K562 (cell line): ENCODE measurements around the gene ACOX1. TPM values are rescaled to one million over a fixed set of nuclear protein-coding genes. Genes with fewer than 3 reads are reported as not detected.

Experiments
- ATAC-seq: fragments of 200-7000 bp; cut with Tn5 transposase; 3 replicates; pipeline ENCODE4 v1.9.1; 2020; ENCODE audit warnings: moderate library complexity
- BruUV-seq: library from RNA; stranded (reverse); fragments of 400-500 nt; replicated peaks from 2 replicates; lab custom pipeline; 2021; lab: Mats Ljungman, UMichigan
- CTCF ChIA-PET: fragments of 300-600 bp; formaldehyde crosslinking; extraction: SDS; loops from one replicate; lab custom pipeline; 2021; ENCODE audit warnings: low intra/inter-chr PET ratio; lab: Yijun Ruan, JAX
- POLR2A ChIA-PET: fragments of 300-600, 350-650 bp; sonication (Branson Sonifier 250); formaldehyde crosslinking; extraction: SDS; loops from one replicate; lab custom pipeline; 2021; ENCODE audit warnings: antibody characterized with exemption, inconsistent platforms; lab: Yijun Ruan, JAX
- DNase-seq, 4 experiments: peaks; one replicate each; pipeline versions ENCODE4 v3.0.0 to v3.0.0-alpha.2; 2011 to 2018; ENCODE audit warnings: low spot score in 3 of 4, mixed read lengths in 3 of 4; ENCODE audit errors: extremely low read depth in 1 of 4
- FAIRE-seq: peaks from 2 replicates; lab custom pipeline; 2011; peaks lifted over from hg19 to GRCh38; lab: Jason Lieb, UNC
- H2AFZ ChIP-seq: 2 replicates; pipeline ENCODE4 v1.6.0; 2011; ENCODE audit warnings: low read depth, low read length, control low read depth, inconsistent platforms
- H3K27ac ChIP-seq: fragments of 200-600 bp; 3 replicates; pipeline ENCODE4 v1.8.0; 2011; ENCODE audit warnings: low read depth, mild to moderate bottlenecking, control low read depth, inconsistent platforms, low read length, moderate library complexity, mixed read lengths; ENCODE audit errors: extremely low read depth
- H3K27me3 ChIP-seq, 2 experiments: fragments of 300-600 bp in 1 of 2; 2 replicates in 1 of 2; 3 replicates in 1 of 2; pipeline versions ENCODE4 v1.6.0 to v1.8.0; 2011; ENCODE audit warnings: inconsistent platforms in 2 of 2, low read length in 2 of 2, mild to moderate bottlenecking in 1 of 2, mixed read lengths in 1 of 2, moderate library complexity in 1 of 2; ENCODE audit not compliant: control insufficient read depth in 2 of 2, insufficient read depth in 2 of 2
- H3K36me3 ChIP-seq: fragments of 300-600 bp; 3 replicates; pipeline ENCODE4 v1.8.0; 2011; ENCODE audit warnings: mild to moderate bottlenecking, low read length, inconsistent platforms; ENCODE audit not compliant: control insufficient read depth, insufficient read depth
- H3K4me1 ChIP-seq, 2 experiments: fragments of 200-600 bp in 1 of 2; replicated peaks in 1 of 2; 2 replicates in 1 of 2; 3 replicates in 1 of 2; pipeline versions ENCODE4 v1.5.1 to v1.8.0; 2011; ENCODE audit warnings: inconsistent platforms in 2 of 2, low read length in 2 of 2, mild to moderate bottlenecking in 1 of 2, mixed read lengths in 1 of 2, moderate library complexity in 1 of 2; ENCODE audit not compliant: control insufficient read depth in 2 of 2, insufficient read depth in 2 of 2
- H3K4me2 ChIP-seq: 2 replicates; pipeline ENCODE4 v1.6.1; 2011; ENCODE audit warnings: low read length, control low read depth, inconsistent platforms, mixed read lengths; ENCODE audit not compliant: insufficient read depth
- H3K4me3 ChIP-seq: fragments of 200-600 bp; sonication (generic), shearing (Covaris generic); 2 replicates; pipeline ENCODE4 v1.5.1; 2016; ENCODE audit warnings: control low read depth, inconsistent platforms
- H3K79me2 ChIP-seq: fragments of 200-600 bp; 3 replicates; pipeline ENCODE4 v1.8.0; 2011; ENCODE audit warnings: low read length, inconsistent platforms; ENCODE audit not compliant: control insufficient read depth, insufficient read depth
- H3K9ac ChIP-seq, 2 experiments: 2 replicates each; pipeline versions ENCODE4 v1.6.0 to v1.6.1; 2011; ENCODE audit warnings: low read depth in 2 of 2, low read length in 2 of 2, control low read depth in 1 of 2, inconsistent platforms in 1 of 2, mild to moderate bottlenecking in 1 of 2, mixed read lengths in 1 of 2; ENCODE audit not compliant: insufficient read depth in 1 of 2
- H3K9me1 ChIP-seq: one replicate; pipeline ENCODE4 v1.6.0; 2011; ENCODE audit warnings: inconsistent platforms, mild to moderate bottlenecking, low read length, moderate library complexity; ENCODE audit not compliant: control insufficient read depth, insufficient read depth
- H3K9me3 ChIP-seq: replicated peaks from 2 replicates; pipeline ENCODE4 v1.5.1; 2011; ENCODE audit warnings: low read depth, low read length, inconsistent platforms; ENCODE audit not compliant: control insufficient read depth, insufficient read depth
- H4K20me1 ChIP-seq: replicated peaks from 2 replicates; pipeline ENCODE4 v1.6.1; 2011; ENCODE audit warnings: low read length, inconsistent platforms, mixed read lengths; ENCODE audit not compliant: control insufficient read depth, insufficient read depth
- CTCF ChIP-seq, 3 experiments: IDR thresholded peaks in 2 of 3; conservative IDR thresholded peaks in 1 of 3; 2 replicates each; pipeline ENCODE4 v1.5.1; 2011 to 2012; ENCODE audit warnings: low read length in 3 of 3, mild to moderate bottlenecking in 3 of 3, control low read depth in 2 of 3, improper control_type of control experiment in 1 of 3, inconsistent platforms in 1 of 3, low read depth in 1 of 3, mixed read lengths in 1 of 3, moderate library complexity in 1 of 3; ENCODE audit not compliant: insufficient read depth in 2 of 3
- ETV1 ChIP-seq: fragments of 450-650 bp; conservative IDR thresholded peaks from 2 replicates; pipeline ENCODE4 v1.6.1; 2016; ENCODE audit warnings: missing genetic modification characterization, control low read depth, low read depth, missing compliant biosample characterization
- KLF16 ChIP-seq: IDR thresholded peaks from 2 replicates; pipeline ENCODE4 v1.6.1; 2016; ENCODE audit warnings: antibody characterized with exemption
- NR2F6 ChIP-seq: fragments of 450-650 bp; formaldehyde crosslinking; IDR thresholded peaks from 2 replicates; pipeline ENCODE4 v1.4.0; 2020; ENCODE audit warnings: mild to moderate bottlenecking
- RAD21 ChIP-seq, 2 experiments: fragments of 250-450 bp in 1 of 2; fragments of 450-650 bp in 1 of 2; sonication (Bioruptor Pico) in 1 of 2; formaldehyde crosslinking in 1 of 2; IDR thresholded peaks in 1 of 2; conservative IDR thresholded peaks in 1 of 2; 2 replicates each; pipeline versions ENCODE4 v1.4.0 to v1.8.0; 2020 to 2022; ENCODE audit warnings: mild to moderate bottlenecking in 2 of 2, moderate library complexity in 1 of 2
- SMC3 ChIP-seq: conservative IDR thresholded peaks from 2 replicates; pipeline ENCODE4 v1.6.1; 2011; ENCODE audit warnings: low read depth, low read length, improper control_type of control experiment; ENCODE audit not compliant: insufficient read depth
- SPI1 ChIP-seq: IDR thresholded peaks from 2 replicates; pipeline ENCODE4 v1.6.1; 2011; ENCODE audit warnings: low read depth, low read length, control low read depth, borderline replicate concordance
- USF1 ChIP-seq: sonication (generic); formaldehyde crosslinking; IDR thresholded peaks from 2 replicates; pipeline ENCODE4 v1.9.0; 2022; ENCODE audit warnings: mild to moderate bottlenecking, missing genetic modification reagents
- ZZZ3 ChIP-seq: fragments of 450-650 bp; IDR thresholded peaks from 2 replicates; pipeline ENCODE4 v1.6.1; 2016; ENCODE audit warnings: antibody characterized with exemption, mild to moderate bottlenecking, moderate library complexity
- WGBS: fragments of 100-300 bp; shearing (Covaris generic); methylation state at CpG from one replicate; pipeline ENCODE4 v1.1.6; 2016; ENCODE audit warnings: low coverage, mixed read lengths; ENCODE audit not compliant: insufficient coverage; ENCODE audit errors: missing lambda C conversion rate; 5-methylcytosine and 5-hydroxymethylcytosine counted together
- in situ Hi-C: fragments of 300-500 bp; cut with MboI; formaldehyde crosslinking; loops from 4 replicates; pipeline ENCODE4 v1.15.0; 2018; ENCODE audit warnings: inconsistent platforms, mixed read lengths
- intact Hi-C: fragments of 100-400 bp; cut with micrococcal nuclease; formaldehyde crosslinking; loops from 2 replicates; pipeline ENCODE4 v1.14.2; 2022
- polyA plus RNA-seq, 8 experiments: library from polyadenylated mRNA; depleted of rRNA in 4 of 8; stranded (reverse) in 5 of 8; unstranded in 3 of 8; fragments of >200 nt; fragmentation: Nextera tagmentation in 2 of 8; fragmentation: Illumina TruSeq in 1 of 8; extraction: Ambion mirVana in 2 of 8; extraction: Trizol in 1 of 8; gene quantifications; 2 replicates each; pipeline versions ENCODE4 v1.2.1 to v1.2.3, GENCODE V29; 2011 to 2014; ENCODE audit warnings: inconsistent platforms in 1 of 8, missing spikeins in 1 of 8
- total RNA-seq, 7 experiments: library from RNA; depleted of rRNA in 6 of 7; stranded (reverse); fragments of >200 nt in 6 of 7; fragmentation: Illumina TruSeq in 2 of 7; extraction: Trizol in 2 of 7; gene quantifications; 2 replicates each; pipeline versions ENCODE4 v1.2.1 to v1.2.3, GENCODE V29; 2011 to 2021; ENCODE audit warnings: low replicate concordance in 1 of 7
- TF ChIP-seq, protein P1 (sequence below): IDR thresholded peaks from 2 replicates; pipeline ENCODE4 v1.6.1; 2011; ENCODE audit warnings: borderline replicate concordance, low read depth, mild to moderate bottlenecking, moderate library complexity, low read length; ENCODE audit not compliant: insufficient read depth, poor library complexity, severe bottlenecking

The ACOX1 gene
- total and polyA plus RNA-seq, 9 of the 15 experiments (the other 6 are each of a cell fraction or from before 2014, with no cell fraction given), result 7.8 to 24.1 (median 14.5) TPM

DNA sequence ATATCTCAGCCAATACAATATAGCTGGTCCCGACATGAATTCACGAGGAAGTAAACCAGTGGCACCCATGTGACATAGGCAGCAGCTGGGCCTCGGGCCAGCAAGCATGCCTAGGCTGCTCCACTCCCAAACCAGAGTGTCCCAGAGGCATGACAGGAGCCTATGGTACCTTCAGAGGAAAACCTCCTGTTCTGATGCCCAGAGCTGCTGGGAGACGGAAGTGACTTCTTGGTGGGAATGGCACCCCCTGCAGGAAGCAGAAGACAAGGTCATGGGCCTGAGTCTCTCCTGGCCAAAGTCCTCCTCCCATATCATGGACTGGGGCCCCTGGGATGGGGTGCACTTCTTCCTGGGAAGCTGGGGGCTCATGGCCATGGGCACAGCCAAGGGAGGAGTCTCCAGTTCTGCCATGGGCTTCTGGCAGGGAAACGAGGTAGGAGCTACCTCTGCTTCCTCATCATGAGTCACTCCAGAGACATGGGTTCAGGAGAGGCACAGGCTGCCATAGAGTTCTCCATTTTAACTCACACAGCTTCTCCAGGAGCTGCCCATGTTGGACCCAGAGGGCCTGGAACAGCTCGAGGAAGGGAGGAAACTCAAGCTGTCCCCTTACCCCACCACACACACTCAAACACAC lies 51.6 kb downstream of the ACOX1 start:
- intact Hi-C loops (no loop called here), in situ Hi-C loops (no loop called here)
- H3K27me3 ChIP-seq, result no peaks in the 10 kb centered on the region
- H3K79me2 ChIP-seq, result no peaks in the 10 kb centered on the region
- ChIA-PET POLR2A (interaction anchor here (0.7 to 1.5 kb wide), 8 partner anchors 10 to 153 kb away, joined by 3 to 6 read pairs (median 4); partner anchors contain the start of genes MRPL38 and SRP68), CTCF (interaction anchor here (0.6 kb wide), 1 partner anchor 275 kb away, joined by 3 read pairs; no protein-coding TSS in a partner anchor)
- no peak overlapping the region for H3K4me2 ChIP-seq
- peak overlapping the region; percentile 51; the same call in 1 of the 2 replicates for H2AFZ ChIP-seq
- peaks cover 5% of the 10 kb centered on the region for H3K9me1 ChIP-seq
- H3K9ac ChIP-seq, result no peak overlapping the region
- H4K20me1 ChIP-seq, result no peaks in the 10 kb centered on the region
- no peak overlapping the region for H3K4me3 ChIP-seq
- H3K36me3 ChIP-seq, result peaks cover 5% of the 10 kb centered on the region; the same call in 1 of the 3 replicates
- DNase-seq, result peak; percentile 68 to 81 (median 72)
- peaks cover 0 to 16% of the 10 kb centered on the region in 2 experiments; a peak in 2 of 5 replicates for H3K4me1 ChIP-seq
- WGBS, result 56% methylated on average over 5 of the region's 6 CpGs
- FAIRE-seq, result peak; percentile 92
- no peaks in the 10 kb centered on the region for H3K9me3 ChIP-seq
- peak; percentile 95 for ATAC-seq
- peak in 1 of 2 experiments; percentile 50; a peak in 2 of 4 replicates for TF ChIP-seq RAD21 (CRISPR knock-in tag; conservative IDR thresholded peaks at IDR 0.05 in 1 of 2, IDR thresholded peaks at IDR 0.05 in 1 of 2)
- TF ChIP-seq, protein P1, sequence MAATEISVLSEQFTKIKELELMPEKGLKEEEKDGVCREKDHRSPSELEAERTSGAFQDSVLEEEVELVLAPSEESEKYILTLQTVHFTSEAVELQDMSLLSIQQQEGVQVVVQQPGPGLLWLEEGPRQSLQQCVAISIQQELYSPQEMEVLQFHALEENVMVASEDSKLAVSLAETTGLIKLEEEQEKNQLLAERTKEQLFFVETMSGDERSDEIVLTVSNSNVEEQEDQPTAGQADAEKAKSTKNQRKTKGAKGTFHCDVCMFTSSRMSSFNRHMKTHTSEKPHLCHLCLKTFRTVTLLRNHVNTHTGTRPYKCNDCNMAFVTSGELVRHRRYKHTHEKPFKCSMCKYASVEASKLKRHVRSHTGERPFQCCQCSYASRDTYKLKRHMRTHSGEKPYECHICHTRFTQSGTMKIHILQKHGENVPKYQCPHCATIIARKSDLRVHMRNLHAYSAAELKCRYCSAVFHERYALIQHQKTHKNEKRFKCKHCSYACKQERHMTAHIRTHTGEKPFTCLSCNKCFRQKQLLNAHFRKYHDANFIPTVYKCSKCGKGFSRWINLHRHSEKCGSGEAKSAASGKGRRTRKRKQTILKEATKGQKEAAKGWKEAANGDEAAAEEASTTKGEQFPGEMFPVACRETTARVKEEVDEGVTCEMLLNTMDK, result peak; percentile 17
- TF ChIP-seq SMC3, result peak; percentile 36; the same call in 1 of the 2 replicates
- TF ChIP-seq ETV1 (tag), result no peak
- TF ChIP-seq SPI1, result 0 out of 2 replicates have a peak, but pooled peaks have one; percentile 6
- TF ChIP-seq KLF16, result 0 out of 2 replicates have a peak, but pooled peaks have one; percentile 15
- TF ChIP-seq ZZZ3, result no peak
- peak; percentile 60 to 73 (median 72) for TF ChIP-seq CTCF (IDR thresholded peaks at IDR 0.05 in 2 of 3, conservative IDR thresholded peaks at IDR 0.05 in 1 of 3; ENCODE audit: insufficient read depth in 2 of 3, low read depth in 1 of 3, low read length in 3 of 3)
- no peak for TF ChIP-seq USF1 (CRISPR knock-in tag)
- no peak for TF ChIP-seq NR2F6 (CRISPR knock-in tag)
- no TSS peak for BruUV-seq
- H3K27ac ChIP-seq, result no peak overlapping the region
